Uterus (tissue), 4 donors: ENCODE measurements around the gene PEPD. TPM values are rescaled to one million over a fixed set of nuclear protein-coding genes. Genes with fewer than 3 reads are reported as not detected.

Source experiments
- DNase-seq, 2 donors: peaks; one replicate each; pipeline ENCODE4 v3.0.0-alpha.2; 2019 to 2020
- H3K27ac ChIP-seq, 2 donors: fragments of 200-600 bp; sonication (generic); 1 replicate in 1 of 2; 2 replicates in 1 of 2; pipeline ENCODE4 v1.5.1; 2016 to 2018
- H3K27me3 ChIP-seq, 2 donors: fragments of 200-600 bp; sonication (generic); one replicate each; pipeline ENCODE4 v1.5.1; 2018 to 2019; ENCODE audit warnings: control low read depth in 1 of 2
- H3K36me3 ChIP-seq, 2 donors: fragments of 200-600 bp; sonication (generic); one replicate each; pipeline ENCODE4 v1.5.1; 2019; ENCODE audit warnings: control low read depth in 1 of 2
- H3K4me1 ChIP-seq, 2 donors: fragments of 200-600 bp; sonication (generic); one replicate each; pipeline ENCODE4 v1.5.1; 2018 to 2019; ENCODE audit warnings: control low read depth in 1 of 2
- H3K4me3 ChIP-seq, 2 donors: fragments of 200-600 bp; sonication (generic); 1 replicate in 1 of 2; 2 replicates in 1 of 2; pipeline ENCODE4 v1.5.1; 2018 to 2019; ENCODE audit warnings: mild to moderate bottlenecking in 1 of 2
- H3K9me3 ChIP-seq, 2 donors: fragments of 200-600 bp; sonication (generic); one replicate each; pipeline ENCODE4 v1.5.1; 2019; ENCODE audit warnings: control low read depth in 1 of 2
- POLR2A ChIP-seq, 2 donors: fragments of 450-650 bp; IDR thresholded peaks; one replicate each; pipeline ENCODE4 v1.6.1; 2016; ENCODE audit warnings: antibody characterized with exemption in 2 of 2, mild to moderate bottlenecking in 1 of 2, moderate library complexity in 1 of 2
- intact Hi-C: fragments of 100-400 bp; cut with DNase I; formaldehyde crosslinking; loops from one replicate; pipeline ENCODE4 v1.15.1; 2023; ENCODE audit warnings: low total_unique reads
- total RNA-seq, 4 donors: library from RNA; depleted of rRNA in 3 of 4; stranded (reverse); fragments of >200 nt in 3 of 4; gene quantifications; one replicate each; pipeline versions ENCODE4 v1.1.0 to v1.2.4, GENCODE V29; 2014 to 2023
- TF ChIP-seq, protein P1 (sequence below), 4 experiments: fragments of 200-600 bp in 2 of 4; fragments of 450-650 bp in 2 of 4; sonication (generic) in 2 of 4; IDR thresholded peaks; one replicate each; pipeline ENCODE4 v1.5.1; 2016 to 2019; ENCODE audit warnings: antibody characterized with exemption in 4 of 4, mild to moderate bottlenecking in 2 of 4, moderate library complexity in 1 of 4
- donor health status: DM: yes; HTN: yes; CAD: no.

Gene PEPD
- total RNA-seq, 4 donors from 2014 or later: 26.1 to 47.0 (median 37.9) TPM

DNA sequence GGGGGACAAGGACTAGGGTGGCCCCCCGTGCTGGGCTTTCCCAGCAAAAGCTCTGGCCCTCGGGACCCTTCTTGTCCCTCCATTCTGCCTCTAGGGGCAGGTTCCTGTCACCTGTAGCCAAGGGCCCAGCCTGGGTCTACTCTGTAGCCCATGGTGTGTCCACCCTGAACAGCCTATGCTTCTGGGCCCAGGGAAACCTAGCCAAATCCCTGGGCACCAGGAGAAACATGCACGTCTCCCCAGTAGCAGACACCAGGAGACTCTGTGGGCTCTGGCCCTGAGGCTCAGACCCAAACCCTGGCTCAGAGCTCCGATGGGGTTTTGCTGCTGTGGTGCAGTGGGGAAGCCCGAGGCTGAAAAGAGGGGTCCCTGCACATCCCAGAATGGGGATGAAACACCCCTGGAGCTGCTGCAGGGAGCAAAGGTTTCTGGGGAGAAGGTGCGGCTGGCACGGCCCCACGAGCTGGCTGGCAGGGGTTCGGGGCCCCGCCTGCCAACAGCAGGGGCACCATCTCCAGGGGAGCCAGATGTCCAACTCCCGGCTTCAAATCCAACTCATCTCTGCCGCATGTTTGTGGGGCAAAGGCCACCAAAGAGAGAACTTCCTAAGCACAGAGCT is 129.9 kb downstream of the PEPD start:
- H3K36me3 ChIP-seq: no peaks in the 10 kb centered on the region
- TF ChIP-seq, protein P1, sequence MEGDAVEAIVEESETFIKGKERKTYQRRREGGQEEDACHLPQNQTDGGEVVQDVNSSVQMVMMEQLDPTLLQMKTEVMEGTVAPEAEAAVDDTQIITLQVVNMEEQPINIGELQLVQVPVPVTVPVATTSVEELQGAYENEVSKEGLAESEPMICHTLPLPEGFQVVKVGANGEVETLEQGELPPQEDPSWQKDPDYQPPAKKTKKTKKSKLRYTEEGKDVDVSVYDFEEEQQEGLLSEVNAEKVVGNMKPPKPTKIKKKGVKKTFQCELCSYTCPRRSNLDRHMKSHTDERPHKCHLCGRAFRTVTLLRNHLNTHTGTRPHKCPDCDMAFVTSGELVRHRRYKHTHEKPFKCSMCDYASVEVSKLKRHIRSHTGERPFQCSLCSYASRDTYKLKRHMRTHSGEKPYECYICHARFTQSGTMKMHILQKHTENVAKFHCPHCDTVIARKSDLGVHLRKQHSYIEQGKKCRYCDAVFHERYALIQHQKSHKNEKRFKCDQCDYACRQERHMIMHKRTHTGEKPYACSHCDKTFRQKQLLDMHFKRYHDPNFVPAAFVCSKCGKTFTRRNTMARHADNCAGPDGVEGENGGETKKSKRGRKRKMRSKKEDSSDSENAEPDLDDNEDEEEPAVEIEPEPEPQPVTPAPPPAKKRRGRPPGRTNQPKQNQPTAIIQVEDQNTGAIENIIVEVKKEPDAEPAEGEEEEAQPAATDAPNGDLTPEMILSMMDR (IDR thresholded peaks at IDR 0.05): no peak
- TF ChIP-seq POLR2A (IDR thresholded peaks at IDR 0.05): no peak
- peak overlapping the region in 1 of 2 donors; percentile 72 for H3K27ac ChIP-seq
- intact Hi-C loops: no loop called here
- DNase-seq: no peak
- no peaks in the 10 kb centered on the region for H3K27me3 ChIP-seq
- no peaks in the 10 kb centered on the region for H3K9me3 ChIP-seq
- no peak overlapping the region for H3K4me3 ChIP-seq
- peaks cover 8 to 57% of the 10 kb centered on the region in 2 donors for H3K4me1 ChIP-seq

DNA sequence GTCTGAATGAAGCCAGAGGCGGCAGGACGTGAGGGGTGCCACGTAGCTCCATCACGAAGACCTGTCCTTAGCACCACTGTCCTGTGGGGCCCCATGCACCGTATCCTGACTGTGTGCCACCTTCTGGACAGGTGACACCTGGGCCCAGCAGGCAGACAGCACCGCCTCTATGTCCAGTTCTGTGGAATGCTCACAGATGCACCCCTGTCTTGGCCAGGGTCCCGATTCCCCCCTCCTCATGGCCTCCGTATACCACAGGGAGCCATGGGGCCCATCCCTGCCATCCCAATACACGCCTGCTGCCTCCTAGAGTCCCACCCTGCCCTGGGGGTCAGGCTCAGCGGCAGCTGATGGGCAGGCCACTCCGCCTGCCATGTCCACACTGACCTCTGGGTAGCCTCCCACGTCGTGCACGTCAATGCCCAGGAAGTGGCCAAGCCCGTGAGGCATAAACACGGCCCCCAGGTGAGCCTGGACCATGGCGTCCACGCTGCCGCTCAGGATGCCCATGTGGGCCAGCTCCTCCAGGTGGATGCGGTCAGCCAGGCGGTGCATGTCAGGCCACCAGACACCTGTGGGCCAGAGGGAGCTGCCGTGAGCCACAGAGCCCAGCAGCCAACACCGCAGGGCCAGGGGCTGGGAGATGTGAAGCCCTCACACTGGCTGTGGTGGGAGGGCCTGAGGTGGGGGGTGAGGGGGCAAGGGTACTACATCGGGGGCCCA is 130.5 kb downstream of the PEPD start:
- H3K36me3 ChIP-seq: no peaks in the 10 kb centered on the region
- TF ChIP-seq, protein P1 (IDR thresholded peaks at IDR 0.05): no peak
- TF ChIP-seq POLR2A (IDR thresholded peaks at IDR 0.05): no peak
- peak overlapping the region in 1 of 2 donors; percentile 72 for H3K27ac ChIP-seq
- H3K4me3 ChIP-seq: no peak overlapping the region
- peak in 1 of 2 donors; percentile 29 for DNase-seq
- H3K27me3 ChIP-seq: no peaks in the 10 kb centered on the region
- intact Hi-C loops: no loop called here
- no peaks in the 10 kb centered on the region for H3K9me3 ChIP-seq
- H3K4me1 ChIP-seq: peaks cover 8 to 57% of the 10 kb centered on the region in 2 donors

DNA sequence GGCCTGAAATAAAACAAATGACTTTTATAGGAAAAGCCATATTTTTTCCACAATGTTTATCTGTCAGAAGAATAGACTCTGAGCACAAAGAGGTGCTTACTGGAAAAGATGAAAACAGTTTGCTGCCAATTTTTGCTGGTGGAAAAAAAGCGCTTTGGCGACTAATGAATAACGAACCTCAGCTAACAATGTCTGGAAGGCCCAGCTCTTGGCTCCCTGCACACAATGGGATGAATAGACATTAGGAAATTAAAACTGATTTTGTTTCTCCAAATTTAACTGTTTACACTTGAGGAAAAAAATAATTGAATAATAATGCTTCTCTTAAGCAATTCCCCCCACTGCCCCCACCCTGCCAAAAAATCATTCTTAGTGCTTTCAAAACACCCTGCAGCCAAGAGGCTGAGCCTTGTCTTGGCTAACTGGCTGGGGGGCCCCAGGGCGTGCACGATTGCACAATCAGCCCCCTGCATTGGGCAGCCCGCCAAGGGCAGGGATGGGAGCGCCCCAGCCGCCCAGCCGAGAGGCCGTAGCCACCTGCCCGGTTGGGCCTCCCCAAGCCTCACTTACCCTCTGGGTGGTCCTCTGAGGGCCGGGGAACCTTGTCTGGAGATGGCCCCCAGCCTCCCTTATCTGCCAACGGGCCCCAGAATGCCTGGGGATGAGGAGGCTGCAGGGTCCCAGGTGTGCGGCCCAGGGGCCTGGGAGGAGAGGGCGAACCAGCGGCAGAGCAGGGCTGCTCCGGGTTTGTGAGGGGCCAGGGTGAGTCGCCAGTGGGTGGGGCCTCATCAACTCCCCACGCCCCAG is 131.3 kb downstream of the PEPD start:
- peak; percentile 86 to 88 for DNase-seq
- Histone ChIP-seq H3K4me3 (no peak overlapping the region), H3K4me1 (peaks cover 8 to 51% of the 10 kb centered on the region in 2 donors), H3K27ac (peak overlapping the region; percentile 59 to 72), H3K9me3 (no peaks in the 10 kb centered on the region), H3K36me3 (no peaks in the 10 kb centered on the region), H3K27me3 (no peaks in the 10 kb centered on the region)
- intact Hi-C loops: no loop called here
- no peak for TF ChIP-seq POLR2A (IDR thresholded peaks at IDR 0.05)
- TF ChIP-seq, protein P1 (IDR thresholded peaks at IDR 0.05): no peak

DNA sequence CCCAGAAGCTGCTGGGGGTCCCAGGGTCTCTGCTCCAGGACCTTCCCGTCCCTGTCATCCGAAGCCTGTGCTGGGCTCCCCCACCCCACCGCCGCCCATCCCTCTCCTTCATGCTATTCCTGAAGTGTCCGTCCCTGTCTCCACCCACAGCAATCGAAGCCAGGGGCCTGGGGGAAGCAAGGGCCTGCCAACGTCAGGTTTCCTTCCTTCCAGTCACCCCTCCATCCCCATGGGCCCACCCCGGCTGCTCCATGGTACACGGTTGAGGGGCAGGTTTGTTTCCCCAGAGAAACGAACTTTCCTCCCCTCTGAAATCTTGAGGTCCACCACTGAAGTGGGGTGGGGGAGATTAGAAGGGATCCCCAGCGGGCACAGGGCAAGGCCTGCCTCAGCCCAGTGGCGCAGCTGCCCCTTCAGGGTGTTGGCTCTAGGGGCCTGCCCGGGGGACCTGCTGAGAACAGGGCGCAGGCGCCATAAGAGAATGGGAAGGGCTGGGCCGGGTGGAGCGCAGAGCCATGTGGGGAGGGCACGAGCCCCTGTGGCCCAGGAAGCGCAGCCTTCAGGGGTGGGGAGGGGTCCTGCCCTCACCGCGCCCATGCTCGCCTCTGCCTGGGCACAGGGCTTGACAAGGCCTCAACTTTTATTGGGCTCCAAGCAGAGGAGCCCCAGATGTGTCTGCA is 132.0 kb downstream of the PEPD start:
- intact Hi-C loops: no loop called here
- Histone ChIP-seq H3K4me3 (no peak overlapping the region), H3K27me3 (no peaks in the 10 kb centered on the region), H3K9me3 (no peaks in the 10 kb centered on the region), H3K36me3 (no peaks in the 10 kb centered on the region), H3K27ac (peak overlapping the region; percentile 59 to 72), H3K4me1 (peaks cover 5 to 47% of the 10 kb centered on the region in 2 donors)
- TF ChIP-seq POLR2A (IDR thresholded peaks at IDR 0.05): no peak
- TF ChIP-seq, protein P1 (IDR thresholded peaks at IDR 0.05): no peak
- DNase-seq: no peak
